T47D (cell line): ENCODE data around the gene EPB41L4B.

Source experiments
- DNase-seq, 2 experiments: peaks; one replicate each; pipeline versions ENCODE4 v3.0.0 to v3.0.0-alpha.2; 2011 to 2012; ENCODE audit warnings: low read depth in 1 of 2, low spot score in 1 of 2
- JUND ChIP-seq: IDR thresholded peaks from 2 replicates; pipeline ENCODE4 v1.6.1; 2012; ENCODE audit warnings: low read depth
- in situ Hi-C: cut with HindIII; loops from 2 replicates; pipeline ENCODE4 v1.10.0; 2016; ENCODE audit warnings: low sequenced_read_pairs, low pct_unique_long_range_greater_than_20kb

The EPB41L4B gene

GRCh38 chr9:109269839-109270238 is 51.0 kb downstream of the EPB41L4B start:
- in situ Hi-C loops = no loop called here
- DNase-seq = no peak

GRCh38 chr9:109269081-109269480 is 51.8 kb downstream of the EPB41L4B start:
- TF ChIP-seq JUND = no peak
- in situ Hi-C loops = no loop called here
- DNase-seq = no peak

More at GRCh38 chr9:109269839-109270238, 51.0 kb downstream of the EPB41L4B start:
- no peak for TF ChIP-seq JUND

- no peak for TF ChIP-seq JUND
- in situ Hi-C loops = no loop called here
- no peak for DNase-seq
These were observed 53.3 kb downstream of the EPB41L4B start for GRCh38 chr9:109267555-109267954.

GRCh38 chr9:109264877-109265587 is 55.8 kb downstream of the EPB41L4B start:
- no peak for TF ChIP-seq JUND
- in situ Hi-C loops = no loop called here
- DNase-seq = peak in 1 of 2 experiments; percentile 39

GRCh38 chr9:109263358-109263757 is 57.5 kb downstream of the EPB41L4B start:
- TF ChIP-seq JUND = no peak
- no peak for DNase-seq
- in situ Hi-C loops = no loop called here

GRCh38 chr9:109258481-109259302 is 62.2 kb downstream of the EPB41L4B start:
- in situ Hi-C loops = no loop called here
- DNase-seq = no peak
- TF ChIP-seq JUND = no peak

GRCh38 chr9:109256336-109256735 is 64.5 kb downstream of the EPB41L4B start:
- TF ChIP-seq JUND = no peak
- in situ Hi-C loops = no loop called here
- no peak for DNase-seq

- in situ Hi-C loops = no loop called here
- TF ChIP-seq JUND = no peak
- no peak for DNase-seq
These were observed 65.5 kb downstream of the EPB41L4B start for GRCh38 chr9:109255394-109255793.

GRCh38 chr9:109254317-109254716 is 66.5 kb downstream of the EPB41L4B start:
- no peak for DNase-seq
- no peak for TF ChIP-seq JUND
- in situ Hi-C loops = no loop called here

GRCh38 chr9:109253637-109254284 is 67.1 kb downstream of the EPB41L4B start:
- in situ Hi-C loops = no loop called here
- no peak for TF ChIP-seq JUND
- DNase-seq = peak in 1 of 2 experiments; percentile 18

GRCh38 chr9:109253241-109253636 is 67.6 kb downstream of the EPB41L4B start:
- TF ChIP-seq JUND = no peak
- DNase-seq = no peak
- in situ Hi-C loops = no loop called here

- DNase-seq = no peak
- no peak for TF ChIP-seq JUND
- in situ Hi-C loops = no loop called here
These were observed 68.6 kb downstream of the EPB41L4B start for GRCh38 chr9:109252291-109252690.

- DNase-seq = no peak
- in situ Hi-C loops = no loop called here
- TF ChIP-seq JUND = no peak
These were observed 69.1 kb downstream of the EPB41L4B start for GRCh38 chr9:109251776-109252106.
